22Rv1 (cell line): ENCODE results near the gene TIGIT.

ENCODE experiments used
- ZFX ChIP-seq: fragments of 450-650 bp; IDR thresholded peaks from 2 replicates; pipeline ENCODE4 v1.6.1; 2017; ENCODE audit warnings: antibody characterized with exemption, borderline replicate concordance
- TF ChIP-seq, protein P1 (sequence below): fragments of 450-650 bp; IDR thresholded peaks from 2 replicates; pipeline ENCODE4 v1.5.1; 2017; ENCODE audit warnings: mild to moderate bottlenecking

DNA sequence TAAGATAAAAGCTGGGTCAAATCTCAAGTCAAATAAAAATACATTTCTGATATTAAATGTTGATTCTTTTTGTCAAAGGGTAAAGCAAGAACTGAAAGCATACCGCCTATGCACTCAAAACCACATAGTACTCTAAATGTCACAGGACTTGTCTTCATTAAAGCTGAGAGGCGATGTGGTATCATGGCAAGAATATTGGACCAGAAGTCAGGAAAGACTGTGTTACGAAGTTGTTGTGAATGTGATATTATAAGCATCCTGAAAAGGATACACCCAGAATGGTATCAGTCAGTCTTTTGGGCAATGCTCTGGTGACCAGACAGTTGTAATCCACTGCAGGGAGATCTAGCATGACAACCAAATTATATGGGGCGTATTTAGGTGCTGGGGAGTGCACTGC, 33.8 kb downstream of the TIGIT start:
- TF ChIP-seq, protein P1, sequence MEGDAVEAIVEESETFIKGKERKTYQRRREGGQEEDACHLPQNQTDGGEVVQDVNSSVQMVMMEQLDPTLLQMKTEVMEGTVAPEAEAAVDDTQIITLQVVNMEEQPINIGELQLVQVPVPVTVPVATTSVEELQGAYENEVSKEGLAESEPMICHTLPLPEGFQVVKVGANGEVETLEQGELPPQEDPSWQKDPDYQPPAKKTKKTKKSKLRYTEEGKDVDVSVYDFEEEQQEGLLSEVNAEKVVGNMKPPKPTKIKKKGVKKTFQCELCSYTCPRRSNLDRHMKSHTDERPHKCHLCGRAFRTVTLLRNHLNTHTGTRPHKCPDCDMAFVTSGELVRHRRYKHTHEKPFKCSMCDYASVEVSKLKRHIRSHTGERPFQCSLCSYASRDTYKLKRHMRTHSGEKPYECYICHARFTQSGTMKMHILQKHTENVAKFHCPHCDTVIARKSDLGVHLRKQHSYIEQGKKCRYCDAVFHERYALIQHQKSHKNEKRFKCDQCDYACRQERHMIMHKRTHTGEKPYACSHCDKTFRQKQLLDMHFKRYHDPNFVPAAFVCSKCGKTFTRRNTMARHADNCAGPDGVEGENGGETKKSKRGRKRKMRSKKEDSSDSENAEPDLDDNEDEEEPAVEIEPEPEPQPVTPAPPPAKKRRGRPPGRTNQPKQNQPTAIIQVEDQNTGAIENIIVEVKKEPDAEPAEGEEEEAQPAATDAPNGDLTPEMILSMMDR: no peak
- no peak for TF ChIP-seq ZFX
